Stomach smooth muscle (tissue), 2 donors: ENCODE measurements around the gene OSCP1.

Experiments used
- H3K27ac ChIP-seq: one replicate; pipeline ENCODE4 v1.7.0; 2013; ENCODE audit warnings: mild to moderate bottlenecking, low read length, inconsistent platforms
- H3K27me3 ChIP-seq, 2 donors: one replicate each; pipeline ENCODE4 v1.7.0; 2013; ENCODE audit warnings: low read length in 2 of 2; ENCODE audit not compliant: insufficient read depth in 2 of 2, control insufficient read depth in 1 of 2
- H3K36me3 ChIP-seq, 2 donors: one replicate each; pipeline ENCODE4 v1.7.0; 2013; ENCODE audit warnings: low read length in 2 of 2; ENCODE audit not compliant: control insufficient read depth in 2 of 2, insufficient read depth in 2 of 2
- H3K4me1 ChIP-seq: one replicate; pipeline ENCODE4 v1.7.0; 2013; ENCODE audit warnings: low read length; ENCODE audit not compliant: control insufficient read depth, insufficient read depth
- H3K4me3 ChIP-seq, 2 donors: one replicate each; pipeline ENCODE4 v1.7.0; 2013; ENCODE audit warnings: low read length in 2 of 2
- H3K9ac ChIP-seq, 2 donors: one replicate each; pipeline ENCODE4 v1.7.0; 2013; ENCODE audit warnings: low read length in 2 of 2, mild to moderate bottlenecking in 1 of 2
- H3K9me3 ChIP-seq, 2 donors: one replicate each; pipeline ENCODE4 v1.7.0; 2013; ENCODE audit warnings: low read length in 2 of 2; ENCODE audit not compliant: control insufficient read depth in 2 of 2
- donor health status: healthy.
- donor health status: Pancreatic carcinoma.

The OSCP1 gene

DNA sequence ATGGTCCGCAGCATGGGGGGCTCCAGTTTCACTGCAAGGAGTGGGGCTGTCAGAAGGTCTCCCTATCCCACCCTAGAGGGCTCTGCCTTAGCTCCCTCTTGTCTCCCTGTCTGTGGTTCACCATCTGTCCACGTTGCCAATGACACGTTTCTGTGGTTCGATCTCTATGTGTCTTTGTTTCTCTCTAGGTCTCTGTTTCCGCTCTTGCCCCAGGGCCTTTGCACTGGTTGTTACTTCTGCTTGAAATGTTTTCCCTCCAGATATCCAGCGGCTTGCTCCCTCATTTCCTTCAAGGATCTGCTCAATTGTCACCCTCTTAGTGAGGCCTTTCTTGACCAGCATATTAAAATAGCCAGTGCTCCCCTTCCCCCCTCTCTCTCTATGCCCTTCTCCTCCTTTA lies 22.4 kb upstream of the OSCP1 start:
- no peaks in the 10 kb centered on the region for H3K36me3 ChIP-seq
- H3K9ac ChIP-seq = no peak overlapping the region
- H3K27ac ChIP-seq = no peak overlapping the region
- no peaks in the 10 kb centered on the region for H3K9me3 ChIP-seq
- peaks cover 0 to 2% of the 10 kb centered on the region in 2 donors for H3K27me3 ChIP-seq
- no peak overlapping the region for H3K4me3 ChIP-seq
- no peaks in the 10 kb centered on the region for H3K4me1 ChIP-seq

- Histone ChIP-seq H3K4me3 (no peak overlapping the region), H3K9me3 (no peaks in the 10 kb centered on the region), H3K27me3 (peaks cover 0 to 2% of the 10 kb centered on the region in 2 donors), H3K27ac (no peak overlapping the region), H3K4me1 (no peaks in the 10 kb centered on the region), H3K36me3 (no peaks in the 10 kb centered on the region), H3K9ac (no peak overlapping the region)
Measured at GRCh38 chr1:36471830-36472641, 21.8 kb upstream of the OSCP1 start.

DNA sequence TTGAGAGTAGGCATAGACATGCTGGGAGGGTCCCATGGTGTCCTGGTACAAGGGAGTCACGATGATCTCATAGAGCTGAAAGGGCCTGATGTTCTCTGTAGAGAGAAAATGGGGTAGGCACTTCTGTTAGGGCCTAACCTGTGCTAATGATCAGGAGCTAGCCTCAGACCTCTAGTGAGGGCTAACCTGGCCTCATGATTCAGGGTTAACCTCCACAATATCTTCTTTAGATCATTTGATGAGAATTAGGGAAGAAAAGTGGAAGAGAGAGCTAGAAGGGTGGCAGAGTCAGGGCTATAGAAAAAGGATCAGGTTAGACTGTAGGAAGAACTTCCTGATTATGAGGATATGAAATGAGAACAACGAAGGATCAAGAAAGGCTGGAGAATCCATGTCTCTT lies 18.9 kb upstream of the OSCP1 start:
- Histone ChIP-seq H3K27ac (no peak overlapping the region), H3K9ac (no peak overlapping the region), H3K9me3 (no peaks in the 10 kb centered on the region), H3K4me3 (no peak overlapping the region), H3K4me1 (no peaks in the 10 kb centered on the region), H3K27me3 (no peaks in the 10 kb centered on the region), H3K36me3 (no peaks in the 10 kb centered on the region)

DNA sequence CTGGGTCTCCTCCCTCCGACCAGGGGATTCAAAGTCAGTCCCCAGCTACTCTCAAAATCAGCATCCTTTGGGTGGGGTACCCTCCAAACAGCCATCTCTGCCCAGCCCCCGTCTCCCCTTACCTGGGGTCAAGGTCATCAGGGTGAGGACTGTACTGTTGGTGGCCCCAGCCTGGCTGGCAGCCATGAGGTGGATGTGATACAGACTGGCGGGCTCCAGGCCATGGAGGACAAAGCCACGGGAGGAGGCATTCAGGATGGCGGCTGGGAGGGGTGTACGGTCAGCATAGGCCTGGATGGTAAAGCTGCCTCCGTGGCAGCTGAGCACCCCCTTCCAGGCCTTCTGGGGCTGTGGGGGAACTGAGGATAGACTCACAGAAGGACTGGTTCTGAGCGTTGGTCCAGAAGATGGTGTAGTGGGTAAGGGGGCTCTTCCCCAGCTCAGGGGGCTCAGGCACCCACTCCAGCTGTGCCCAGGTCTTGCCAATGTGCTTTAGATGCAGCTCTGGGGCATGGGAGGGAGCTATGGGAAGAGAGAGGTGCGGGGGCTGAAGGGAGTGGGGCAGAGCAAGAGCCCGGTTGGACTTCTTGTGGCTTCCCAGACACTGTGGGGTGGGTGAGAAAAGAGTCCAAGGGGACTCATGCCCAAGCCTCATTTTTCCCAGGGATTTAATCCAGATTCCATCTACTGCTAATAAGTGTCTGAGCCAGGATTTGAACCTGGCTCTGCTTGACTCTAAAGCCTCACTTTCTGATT lies 17.6 kb upstream of the OSCP1 start:
- no peaks in the 10 kb centered on the region for H3K36me3 ChIP-seq
- no peak overlapping the region for H3K27ac ChIP-seq
- H3K9ac ChIP-seq = no peak overlapping the region
- no peaks in the 10 kb centered on the region for H3K27me3 ChIP-seq
- H3K4me3 ChIP-seq = no peak overlapping the region
- H3K9me3 ChIP-seq = no peaks in the 10 kb centered on the region
- H3K4me1 ChIP-seq = peaks cover 7% of the 10 kb centered on the region

DNA sequence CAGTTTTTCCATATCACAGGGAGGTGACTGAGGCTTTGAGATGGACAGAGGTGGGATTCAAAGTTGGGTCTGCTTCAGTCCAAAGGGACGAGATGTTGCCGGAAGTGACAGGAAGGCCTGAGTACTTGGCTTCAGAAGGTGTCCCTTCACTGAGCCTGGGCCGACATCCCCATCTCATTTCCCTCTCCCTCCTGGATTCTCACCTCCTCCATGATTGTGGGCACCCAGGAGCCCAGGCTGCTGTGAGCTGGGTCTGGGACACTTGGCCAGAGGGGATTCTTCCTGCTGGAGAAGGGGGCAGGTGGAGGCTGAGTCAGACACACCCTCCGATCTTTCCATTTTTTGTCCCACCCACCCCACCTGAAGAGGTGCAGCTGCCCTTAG lies 16.8 kb upstream of the OSCP1 start:
- H3K4me3 ChIP-seq = no peak overlapping the region
- no peak overlapping the region for H3K9ac ChIP-seq
- H3K4me1 ChIP-seq = peaks cover 7% of the 10 kb centered on the region
- H3K27me3 ChIP-seq = no peaks in the 10 kb centered on the region
- H3K27ac ChIP-seq = no peak overlapping the region
- peaks cover 0 to 4% of the 10 kb centered on the region in 2 donors for H3K36me3 ChIP-seq
- H3K9me3 ChIP-seq = no peaks in the 10 kb centered on the region

GRCh38 chr1:36466370-36467026 lies 16.2 kb upstream of the OSCP1 start:
- peaks cover 3 to 6% of the 10 kb centered on the region in 2 donors for H3K36me3 ChIP-seq
- H3K27ac ChIP-seq = no peak overlapping the region
- no peak overlapping the region for H3K4me3 ChIP-seq
- no peaks in the 10 kb centered on the region for H3K27me3 ChIP-seq
- H3K9ac ChIP-seq = no peak overlapping the region
- H3K4me1 ChIP-seq = peaks cover 7% of the 10 kb centered on the region
- no peaks in the 10 kb centered on the region for H3K9me3 ChIP-seq

GRCh38 chr1:36465731-36466369 lies 15.6 kb upstream of the OSCP1 start:
- H3K9ac ChIP-seq = no peak overlapping the region
- peaks cover 7% of the 10 kb centered on the region for H3K4me1 ChIP-seq
- H3K27ac ChIP-seq = no peak overlapping the region
- peaks cover 9 to 13% of the 10 kb centered on the region in 2 donors for H3K36me3 ChIP-seq
- no peaks in the 10 kb centered on the region for H3K9me3 ChIP-seq
- no peak overlapping the region for H3K4me3 ChIP-seq
- no peaks in the 10 kb centered on the region for H3K27me3 ChIP-seq

DNA sequence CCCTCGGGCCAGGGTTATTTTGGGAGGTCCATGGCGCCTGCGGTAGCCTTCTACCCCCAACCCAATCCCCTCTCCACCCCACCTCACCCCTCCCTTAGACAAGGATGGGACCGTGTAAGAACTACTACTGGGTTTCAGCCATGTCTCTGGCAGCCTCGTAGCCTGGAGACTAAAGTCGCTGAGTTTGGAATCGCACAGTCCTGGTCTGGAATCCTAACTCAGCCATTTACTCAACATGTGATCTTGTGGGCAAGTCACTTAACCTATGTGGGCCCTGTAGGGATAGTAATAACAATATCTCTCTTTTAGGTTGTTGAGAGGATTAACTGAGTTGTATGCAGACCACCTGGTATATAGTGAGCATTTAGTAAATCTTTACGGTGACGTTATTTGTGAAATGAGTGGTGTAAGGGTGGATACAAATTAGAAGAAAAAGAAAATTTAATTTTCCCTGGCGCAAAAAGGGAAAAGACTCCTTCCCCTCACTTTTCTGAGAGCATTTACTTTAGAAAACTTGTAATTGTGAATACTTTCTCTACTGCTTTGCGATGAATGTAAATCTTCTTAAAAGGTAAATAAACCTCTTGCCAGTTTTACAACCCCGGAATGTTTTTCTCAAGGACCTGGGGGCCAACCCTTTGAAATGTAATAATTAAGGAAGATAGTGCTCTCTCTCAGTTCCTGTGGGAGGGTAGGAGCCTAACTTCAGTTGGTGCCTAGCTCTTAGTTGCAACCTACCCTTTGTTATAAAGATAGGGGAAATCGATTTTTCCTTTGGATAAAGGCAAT lies 14.5 kb upstream of the OSCP1 start:
- H3K9me3 ChIP-seq = no peaks in the 10 kb centered on the region
- peak overlapping the region; percentile 88 to 99 for H3K4me3 ChIP-seq
- H3K27me3 ChIP-seq = no peaks in the 10 kb centered on the region
- H3K36me3 ChIP-seq = peaks cover 18 to 20% of the 10 kb centered on the region in 2 donors
- peaks cover 7% of the 10 kb centered on the region for H3K4me1 ChIP-seq
- peak overlapping the region; percentile 96 for H3K27ac ChIP-seq
- peak overlapping the region; percentile 78 to 84 for H3K9ac ChIP-seq

DNA sequence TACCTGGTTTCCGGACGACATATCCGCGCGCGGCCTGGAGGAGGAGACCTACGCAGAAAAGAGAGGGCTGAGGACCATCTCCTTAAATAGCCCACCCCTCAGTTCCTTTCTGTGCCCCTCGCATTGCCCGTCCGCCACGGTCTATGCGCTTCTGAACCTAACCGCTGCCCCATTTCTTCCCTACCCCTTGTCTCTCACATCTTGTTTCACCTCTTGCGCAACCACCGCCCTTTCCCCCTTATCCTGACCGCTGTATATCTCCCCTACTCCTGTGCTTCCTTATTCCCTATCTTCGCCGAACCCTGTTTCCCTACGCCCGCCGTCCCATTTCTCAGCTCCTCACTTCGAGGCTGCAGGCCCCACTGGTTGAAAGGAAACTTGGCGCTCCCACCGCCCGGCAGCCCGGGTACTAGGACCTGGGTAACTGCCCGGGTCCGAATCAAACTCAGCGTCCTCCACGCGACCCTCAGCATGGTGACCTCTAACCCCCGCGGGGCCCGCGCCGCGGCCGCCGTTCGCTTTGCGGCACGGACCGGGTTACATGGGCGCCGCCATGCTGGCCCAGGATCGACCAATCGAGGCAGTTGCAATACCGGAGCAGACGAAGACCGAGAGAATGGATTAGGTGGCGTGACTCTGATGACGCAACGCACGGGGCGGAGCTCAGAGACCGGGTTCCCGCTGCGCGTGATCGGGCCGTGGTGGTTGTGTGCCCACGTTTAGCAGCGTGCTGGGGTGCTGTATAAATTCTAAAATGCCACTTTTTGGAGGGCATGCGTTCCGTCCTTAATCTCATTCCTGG lies 13.8 kb upstream of the OSCP1 start, which contains the start of gene MRPS15:
Gene MRPS15, minus strand, starts transcription at position 582 of the 802 bp plus-strand sequence. Its CDS starts 109 bp downstream, at position 473.
- Histone ChIP-seq H3K9me3 (no peaks in the 10 kb centered on the region), H3K4me1 (peaks cover 7% of the 10 kb centered on the region), H3K27ac (peak within 1 kb of the TSS; percentile 96), H3K4me3 (peak within 1 kb of the TSS; percentile 88 to 99), H3K36me3 (peaks cover 25 to 26% of the 10 kb centered on the region in 2 donors), H3K27me3 (no peaks in the 10 kb centered on the region), H3K9ac (peak within 1 kb of the TSS; percentile 78 to 91)
